ENCODE results near the gene PSMB7.

The PSMB7 gene

GRCh38 chr9:124409410-124409809, 5.8 kb downstream of the PSMB7 start:
- no peak for FAIRE-seq

- FAIRE-seq: no peak
Measured at GRCh38 chr9:124403246-124403645, 12.0 kb downstream of the PSMB7 start.

- FAIRE-seq: no peak
Measured at GRCh38 chr9:124399968-124400940, 15.0 kb downstream of the PSMB7 start.

- FAIRE-seq: no peak
Measured at GRCh38 chr9:124399323-124399967, 15.8 kb downstream of the PSMB7 start.

GRCh38 chr9:124398191-124398935, 16.9 kb downstream of the PSMB7 start:
- FAIRE-seq: no peak

GRCh38 chr9:124395826-124396225, 19.4 kb downstream of the PSMB7 start:
- FAIRE-seq: no peak

GRCh38 chr9:124394596-124394995, 20.6 kb downstream of the PSMB7 start:
- no peak for FAIRE-seq

GRCh38 chr9:124394167-124394566, 21.1 kb downstream of the PSMB7 start:
- no peak for FAIRE-seq

- no peak for FAIRE-seq
Measured at GRCh38 chr9:124392871-124393460, 22.3 kb downstream of the PSMB7 start.

GRCh38 chr9:124392254-124392870, 22.9 kb downstream of the PSMB7 start:
- no peak for FAIRE-seq

GRCh38 chr9:124390794-124391658, 24.2 kb downstream of the PSMB7 start:
- FAIRE-seq: no peak

GRCh38 chr9:124389146-124389939, 25.9 kb downstream of the PSMB7 start:
- no peak for FAIRE-seq

- no peak for FAIRE-seq
Measured at GRCh38 chr9:124388275-124389048, 26.8 kb downstream of the PSMB7 start.

GRCh38 chr9:124386201-124386600, 29.0 kb downstream of the PSMB7 start:
- FAIRE-seq: no peak

GRCh38 chr9:124385623-124386022, 29.6 kb downstream of the PSMB7 start:
- no peak for FAIRE-seq

- no peak for FAIRE-seq
Measured at GRCh38 chr9:124384846-124385245, 30.4 kb downstream of the PSMB7 start.

- FAIRE-seq: no peak
Measured at GRCh38 chr9:124384210-124384609, 31.0 kb downstream of the PSMB7 start.

- no peak for FAIRE-seq
Measured at GRCh38 chr9:124381170-124381945, 33.9 kb downstream of the PSMB7 start.
